IMR-90 (cell line): ENCODE measurements around the gene AVPR1B. TPM values are rescaled to one million over a fixed set of nuclear protein-coding genes. Genes with fewer than 3 reads are reported as not detected.

Experiments
- ATAC-seq: fragments of 200-7000 bp; cut with Tn5 transposase; 2 replicates; pipeline ENCODE4 v1.9.1; 2020; ENCODE audit warnings: low read depth, mild to moderate bottlenecking, moderate library complexity
- BruUV-seq: library from RNA; stranded (reverse); fragments of 400-500 nt; replicated peaks from 2 replicates; lab custom pipeline; 2021; lab: Mats Ljungman, UMichigan
- CTCF ChIA-PET: fragments of 300-600 bp; formaldehyde crosslinking; extraction: SDS; loops from one replicate; lab custom pipeline; 2021; ENCODE audit warnings: antibody characterized with exemption; lab: Yijun Ruan, JAX
- POLR2A ChIA-PET: fragments of 300-600 bp; sonication (Branson Sonifier 250); formaldehyde crosslinking; loops from one replicate; lab custom pipeline; 2022; ENCODE audit warnings: antibody characterized with exemption; ENCODE audit not compliant: unreplicated experiment; lab: Charles Lee
- DNase-seq: peaks from one replicate; pipeline ENCODE4 v3.0.0; 2013
- H2AFZ ChIP-seq: replicated peaks from 2 replicates; pipeline ENCODE3; 2013; ENCODE audit warnings: low read length, mild to moderate bottlenecking; ENCODE audit not compliant: poor library complexity
- H2AK5ac ChIP-seq: 2 replicates; pipeline ENCODE4 v1.6.1; 2013; ENCODE audit warnings: low read depth, low read length, inconsistent platforms
- H2AK9ac ChIP-seq: replicated peaks from 2 replicates; pipeline ENCODE3; 2013; ENCODE audit warnings: mild to moderate bottlenecking, low read depth, low read length, moderate library complexity; ENCODE audit not compliant: poor library complexity
- H2BK120ac ChIP-seq: 2 replicates; pipeline ENCODE4 v1.6.1; 2013; ENCODE audit warnings: low read depth, low read length, inconsistent platforms
- H2BK15ac ChIP-seq: 3 replicates; pipeline ENCODE4 v1.6.1; 2013; ENCODE audit warnings: low read depth, low read length, inconsistent platforms
- H2BK20ac ChIP-seq: 2 replicates; pipeline ENCODE4 v1.6.1; 2013; ENCODE audit warnings: low read depth, mild to moderate bottlenecking, inconsistent platforms, low read length, moderate library complexity
- H2BK5ac ChIP-seq: 2 replicates; pipeline ENCODE4 v1.6.1; 2013; ENCODE audit warnings: mild to moderate bottlenecking, low read depth, low read length, inconsistent platforms; ENCODE audit not compliant: poor library complexity, severe bottlenecking
- H3K14ac ChIP-seq: replicated peaks from 2 replicates; pipeline ENCODE4 v1.6.1; 2013; ENCODE audit warnings: low read depth, low read length, inconsistent platforms
- H3K18ac ChIP-seq: 2 replicates; pipeline ENCODE4 v1.6.1; 2013; ENCODE audit warnings: low read depth, low read length, control low read depth
- H3K23ac ChIP-seq: 2 replicates; pipeline ENCODE4 v1.6.1; 2013; ENCODE audit warnings: low read depth, low read length, inconsistent platforms
- H3K27ac ChIP-seq: 2 replicates; pipeline ENCODE4 v1.5.1; 2013; ENCODE audit warnings: mild to moderate bottlenecking, control low read depth, low read length; ENCODE audit not compliant: insufficient read depth
- H3K27me3 ChIP-seq: 2 replicates; pipeline ENCODE4 v1.6.1; 2013; ENCODE audit warnings: low read length; ENCODE audit not compliant: control insufficient read depth, insufficient read depth
- H3K36me3 ChIP-seq: 2 replicates; pipeline ENCODE4 v1.6.1; 2013; ENCODE audit warnings: low read length, mixed read lengths; ENCODE audit not compliant: control insufficient read depth, insufficient read depth
- H3K4ac ChIP-seq: 2 replicates; pipeline ENCODE4 v1.6.1; 2013; ENCODE audit warnings: low read depth, low read length, inconsistent platforms
- H3K4me1 ChIP-seq: 2 replicates; pipeline ENCODE4 v1.6.1; 2013; ENCODE audit warnings: low read length, mixed read lengths; ENCODE audit not compliant: control insufficient read depth, insufficient read depth
- H3K4me2 ChIP-seq: 2 replicates; pipeline ENCODE4 v1.6.1; 2013; ENCODE audit warnings: low read depth, mild to moderate bottlenecking, control low read depth, low read length, moderate library complexity
- H3K4me3 ChIP-seq: 2 replicates; pipeline ENCODE4 v1.5.1; 2013; ENCODE audit warnings: low read depth, mild to moderate bottlenecking, control low read depth, low read length, moderate library complexity; ENCODE audit not compliant: insufficient read depth
- H3K56ac ChIP-seq: 2 replicates; pipeline ENCODE4 v1.6.1; 2013; ENCODE audit warnings: low read length, inconsistent platforms; ENCODE audit not compliant: insufficient read depth; ENCODE audit errors: extremely low read depth
- H3K79me1 ChIP-seq, 2 experiments: 2 replicates each; pipeline ENCODE4 v1.6.1; 2013; ENCODE audit warnings: low read length in 2 of 2, inconsistent platforms in 1 of 2, low read depth in 1 of 2
- H3K9ac ChIP-seq: 2 replicates; pipeline ENCODE4 v1.6.1; 2013; ENCODE audit warnings: low read depth, low read length, control low read depth
- H3K9me1 ChIP-seq: 2 replicates; pipeline ENCODE4 v1.6.1; 2013; ENCODE audit warnings: low read length, inconsistent platforms; ENCODE audit not compliant: insufficient read depth
- H3K9me3 ChIP-seq: 2 replicates; pipeline ENCODE4 v1.6.1; 2013; ENCODE audit warnings: low read length; ENCODE audit not compliant: control insufficient read depth, insufficient read depth
- H4K20me1 ChIP-seq: 2 replicates; pipeline ENCODE4 v1.6.1; 2013; ENCODE audit warnings: low read length, inconsistent platforms; ENCODE audit not compliant: insufficient read depth
- H4K5ac ChIP-seq: 2 replicates; pipeline ENCODE4 v1.6.1; 2013; ENCODE audit warnings: mild to moderate bottlenecking, low read depth, low read length, control low read depth
- H4K8ac ChIP-seq, 2 experiments: 2 replicates each; pipeline ENCODE4 v1.6.1; 2013; ENCODE audit warnings: low read depth in 2 of 2, low read length in 2 of 2, control low read depth in 1 of 2, inconsistent platforms in 1 of 2
- H4K91ac ChIP-seq: 2 replicates; pipeline ENCODE4 v1.6.1; 2013; ENCODE audit warnings: low read depth, low read length, inconsistent platforms; ENCODE audit not compliant: insufficient read depth
- BHLHE40 ChIP-seq: fragments of 150-350 bp; IDR thresholded peaks from 2 replicates; pipeline ENCODE4 v1.6.1; 2016; ENCODE audit warnings: mild to moderate bottlenecking, low read depth, low read length
- CEBPB ChIP-seq: IDR thresholded peaks from 2 replicates; pipeline ENCODE4 v1.6.1; 2012; ENCODE audit warnings: low read depth, low read length, improper control_type of control experiment
- CHD1 ChIP-seq: IDR thresholded peaks from 2 replicates; pipeline ENCODE4 v1.6.1; 2012; ENCODE audit warnings: low read depth, low read length, improper control_type of control experiment
- FOS ChIP-seq: fragments of 150-350 bp; IDR thresholded peaks from 2 replicates; pipeline ENCODE4 v1.6.1; 2016; ENCODE audit warnings: low read depth, low read length
- MAFK ChIP-seq: IDR thresholded peaks from 2 replicates; pipeline ENCODE4 v1.6.1; 2012; ENCODE audit warnings: low read depth, low read length, improper control_type of control experiment
- MAZ ChIP-seq: IDR thresholded peaks from 2 replicates; pipeline ENCODE4 v1.6.1; 2012; ENCODE audit warnings: low read depth, mild to moderate bottlenecking, low read length, improper control_type of control experiment, moderate library complexity, borderline replicate concordance
- MXI1 ChIP-seq: IDR thresholded peaks from 2 replicates; pipeline ENCODE4 v1.6.1; 2012; ENCODE audit warnings: low read depth, mild to moderate bottlenecking, low read length, moderate library complexity, borderline replicate concordance
- NFE2L2 ChIP-seq: fragments of 150-350 bp; IDR thresholded peaks from 2 replicates; pipeline ENCODE4 v1.6.1; 2016; ENCODE audit warnings: low read depth, mild to moderate bottlenecking, low read length
- POLR2A ChIP-seq: IDR thresholded peaks from 2 replicates; pipeline ENCODE4 v1.6.1; 2012; ENCODE audit warnings: mild to moderate bottlenecking, low read depth, low read length
- RAD21 ChIP-seq: IDR thresholded peaks from 2 replicates; pipeline ENCODE4 v1.6.1; 2012; ENCODE audit warnings: low read length, improper control_type of control experiment
- RCOR1 ChIP-seq: IDR thresholded peaks from 2 replicates; pipeline ENCODE4 v1.6.1; 2012; ENCODE audit warnings: mild to moderate bottlenecking, low read length, improper control_type of control experiment; ENCODE audit not compliant: insufficient replicate concordance
- RFX5 ChIP-seq: IDR thresholded peaks from 2 replicates; pipeline ENCODE4 v1.8.0; 2012; ENCODE audit warnings: low read depth, mild to moderate bottlenecking, low read length, moderate library complexity
- SMC3 ChIP-seq: fragments of 150-350 bp; IDR thresholded peaks from 2 replicates; pipeline ENCODE4 v1.6.1; 2016; ENCODE audit warnings: low read depth, mild to moderate bottlenecking, antibody characterized with exemption, low read length, moderate library complexity
- dilution Hi-C: fragments of 300-500 bp; cut with HindIII; formaldehyde crosslinking; loops from one replicate; pipeline ENCODE4 v1.14.3; 2018; ENCODE audit warnings: low sequenced_read_pairs; ENCODE audit not compliant: unreplicated experiment
- in situ Hi-C: fragments of 300-500 bp; cut with MboI; formaldehyde crosslinking; loops from 3 replicates; pipeline ENCODE4 v1.14.3; 2019; ENCODE audit warnings: low sequenced_read_pairs, inconsistent platforms, mixed read lengths
- intact Hi-C: fragments of 100-400 bp; cut with micrococcal nuclease; formaldehyde crosslinking; loops from 2 replicates; pipeline ENCODE4 v1.10.0; 2022
- polyA plus RNA-seq, 3 experiments: library from polyadenylated mRNA; depleted of rRNA; stranded (reverse); fragments of >200 nt; gene quantifications; 2 replicates each; pipeline ENCODE4 v1.2.3, GENCODE V29; 2012; ENCODE audit warnings: low replicate concordance in 1 of 3
- total RNA-seq: library from RNA; depleted of rRNA; stranded (reverse); fragments of >200 nt; gene quantifications from 2 replicates; pipeline ENCODE4 v1.2.3, GENCODE V29; 2012
- TF ChIP-seq, protein P1 (sequence below): conservative IDR thresholded peaks from 2 replicates; pipeline ENCODE4 v1.5.1; 2012; ENCODE audit warnings: mild to moderate bottlenecking, low read depth, low read length, improper control_type of control experiment
- TF ChIP-seq, protein P2 (sequence below): fragments of 150-350 bp; IDR thresholded peaks from 2 replicates; pipeline ENCODE4 v1.6.1; 2017; ENCODE audit warnings: mild to moderate bottlenecking, antibody characterized with exemption, low read length, low read depth
- TF ChIP-seq, protein P3 (sequence below): fragments of 150-350 bp; IDR thresholded peaks from 2 replicates; pipeline ENCODE4 v1.6.1; 2016; ENCODE audit warnings: low read depth, mild to moderate bottlenecking, low read length, moderate library complexity, borderline replicate concordance

The AVPR1B gene
- total and polyA plus RNA-seq, 2 of the 4 experiments (the other 2 are of a cell fraction), result not detected

DNA sequence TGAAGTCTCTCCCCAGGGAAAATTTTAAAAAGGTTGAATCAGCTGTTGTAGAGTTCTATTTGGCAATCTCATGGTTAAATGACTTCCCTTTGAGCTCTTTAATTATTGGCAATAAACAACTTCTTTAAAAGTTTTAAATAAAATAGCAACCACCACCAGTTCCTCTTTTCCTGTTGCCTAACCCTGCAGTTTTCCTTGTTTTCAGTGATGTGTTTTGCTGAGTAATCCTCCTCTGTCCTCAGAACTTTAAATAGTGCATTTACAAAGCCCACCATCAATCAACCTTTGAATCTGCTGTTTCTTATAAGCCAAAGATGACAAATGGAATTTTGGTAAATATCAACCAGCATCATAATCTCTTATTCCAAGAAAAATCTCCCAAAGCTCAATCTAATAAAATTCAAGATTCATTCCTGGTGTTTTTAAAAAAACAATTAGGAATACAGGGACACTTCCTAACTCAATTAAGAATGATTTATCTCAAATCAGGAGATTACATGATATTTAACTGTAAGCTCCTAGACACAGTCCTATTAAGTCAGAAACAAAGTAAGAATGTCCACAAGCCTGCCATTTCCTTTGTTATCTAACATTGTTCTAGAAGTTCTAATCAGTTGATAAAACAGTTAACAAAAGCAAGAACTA is 14.8 kb downstream of the AVPR1B start:
- DNase-seq, result no peak
- no peaks in the 10 kb centered on the region for H3K9me1 ChIP-seq
- no peak overlapping the region for H2BK20ac ChIP-seq
- H3K14ac ChIP-seq, result no peak overlapping the region
- ChIA-PET POLR2A (no interaction called here), CTCF (interaction anchor here (0.7 to 1.1 kb wide), 3 partner anchors 10 to 118 kb away, joined by 3 to 5 read pairs (median 5); no protein-coding TSS in a partner anchor)
- H2BK15ac ChIP-seq, result no peak overlapping the region
- H3K4me2 ChIP-seq, result no peak overlapping the region
- peaks cover 42% of the 10 kb centered on the region for H3K27me3 ChIP-seq
- no peaks in the 10 kb centered on the region for H3K36me3 ChIP-seq
- H3K9me3 ChIP-seq, result no peaks in the 10 kb centered on the region
- no peak overlapping the region for H2AK5ac ChIP-seq
- H2BK5ac ChIP-seq, result no peak overlapping the region
- H3K4me3 ChIP-seq, result no peak overlapping the region
- TF ChIP-seq POLR2A, result no peak
- no peak for TF ChIP-seq RAD21
- no peak for TF ChIP-seq MAFK
- TF ChIP-seq MXI1, result no peak
- no peak for TF ChIP-seq CHD1
- TF ChIP-seq, protein P1, sequence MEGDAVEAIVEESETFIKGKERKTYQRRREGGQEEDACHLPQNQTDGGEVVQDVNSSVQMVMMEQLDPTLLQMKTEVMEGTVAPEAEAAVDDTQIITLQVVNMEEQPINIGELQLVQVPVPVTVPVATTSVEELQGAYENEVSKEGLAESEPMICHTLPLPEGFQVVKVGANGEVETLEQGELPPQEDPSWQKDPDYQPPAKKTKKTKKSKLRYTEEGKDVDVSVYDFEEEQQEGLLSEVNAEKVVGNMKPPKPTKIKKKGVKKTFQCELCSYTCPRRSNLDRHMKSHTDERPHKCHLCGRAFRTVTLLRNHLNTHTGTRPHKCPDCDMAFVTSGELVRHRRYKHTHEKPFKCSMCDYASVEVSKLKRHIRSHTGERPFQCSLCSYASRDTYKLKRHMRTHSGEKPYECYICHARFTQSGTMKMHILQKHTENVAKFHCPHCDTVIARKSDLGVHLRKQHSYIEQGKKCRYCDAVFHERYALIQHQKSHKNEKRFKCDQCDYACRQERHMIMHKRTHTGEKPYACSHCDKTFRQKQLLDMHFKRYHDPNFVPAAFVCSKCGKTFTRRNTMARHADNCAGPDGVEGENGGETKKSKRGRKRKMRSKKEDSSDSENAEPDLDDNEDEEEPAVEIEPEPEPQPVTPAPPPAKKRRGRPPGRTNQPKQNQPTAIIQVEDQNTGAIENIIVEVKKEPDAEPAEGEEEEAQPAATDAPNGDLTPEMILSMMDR, result no peak
- no peak for TF ChIP-seq MAZ
- TF ChIP-seq RFX5, result no peak
- TF ChIP-seq, protein P2, sequence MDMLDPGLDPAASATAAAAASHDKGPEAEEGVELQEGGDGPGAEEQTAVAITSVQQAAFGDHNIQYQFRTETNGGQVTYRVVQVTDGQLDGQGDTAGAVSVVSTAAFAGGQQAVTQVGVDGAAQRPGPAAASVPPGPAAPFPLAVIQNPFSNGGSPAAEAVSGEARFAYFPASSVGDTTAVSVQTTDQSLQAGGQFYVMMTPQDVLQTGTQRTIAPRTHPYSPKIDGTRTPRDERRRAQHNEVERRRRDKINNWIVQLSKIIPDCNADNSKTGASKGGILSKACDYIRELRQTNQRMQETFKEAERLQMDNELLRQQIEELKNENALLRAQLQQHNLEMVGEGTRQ, result no peak
- TF ChIP-seq, protein P3, sequence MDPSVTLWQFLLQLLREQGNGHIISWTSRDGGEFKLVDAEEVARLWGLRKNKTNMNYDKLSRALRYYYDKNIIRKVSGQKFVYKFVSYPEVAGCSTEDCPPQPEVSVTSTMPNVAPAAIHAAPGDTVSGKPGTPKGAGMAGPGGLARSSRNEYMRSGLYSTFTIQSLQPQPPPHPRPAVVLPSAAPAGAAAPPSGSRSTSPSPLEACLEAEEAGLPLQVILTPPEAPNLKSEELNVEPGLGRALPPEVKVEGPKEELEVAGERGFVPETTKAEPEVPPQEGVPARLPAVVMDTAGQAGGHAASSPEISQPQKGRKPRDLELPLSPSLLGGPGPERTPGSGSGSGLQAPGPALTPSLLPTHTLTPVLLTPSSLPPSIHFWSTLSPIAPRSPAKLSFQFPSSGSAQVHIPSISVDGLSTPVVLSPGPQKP, result no peak
- TF ChIP-seq RCOR1, result no peak
- no peak for TF ChIP-seq NFE2L2
- no peak for TF ChIP-seq SMC3
- no peak for TF ChIP-seq CEBPB
- no peak for TF ChIP-seq BHLHE40
- no peak for TF ChIP-seq FOS
- H3K9ac ChIP-seq, result no peak overlapping the region
- no peak overlapping the region for H4K5ac ChIP-seq
- no peak overlapping the region for H3K4ac ChIP-seq
- intact Hi-C loops, result loop anchor here (10.0 kb wide), 1 partner anchor 448 kb away; no protein-coding TSS in a partner anchor
- dilution Hi-C loops, result no loop called here
- H4K20me1 ChIP-seq, result no peaks in the 10 kb centered on the region
- no peak for ATAC-seq
- no peak overlapping the region for H4K91ac ChIP-seq
- H2AK9ac ChIP-seq, result no peak overlapping the region
- in situ Hi-C loops, result loop anchor here (5.0 to 25.0 kb wide), 4 partner anchors 120 to 440 kb away; no protein-coding TSS in a partner anchor
- no peaks in the 10 kb centered on the region for H3K79me1 ChIP-seq
- H2AFZ ChIP-seq, result no peak overlapping the region
- H3K4me1 ChIP-seq, result no peaks in the 10 kb centered on the region
- no peak overlapping the region for H3K18ac ChIP-seq
- no peak overlapping the region for H3K23ac ChIP-seq
- H3K27ac ChIP-seq, result no peak overlapping the region
- H2BK120ac ChIP-seq, result no peak overlapping the region
- H4K8ac ChIP-seq, result no peak overlapping the region
- no TSS peak for BruUV-seq
- H3K56ac ChIP-seq, result no peak overlapping the region
